ENCODE data around the gene CFAP58. TPM values are rescaled to one million over a fixed set of nuclear protein-coding genes. Genes with fewer than 3 reads are reported as not detected.

CFAP58 gene
- 0.28 TPM for polyA plus RNA-seq (ENCODE audit: insufficient read length)

GRCh38 chr10:104353325-104354048, at the start of gene CFAP58:
TSS of gene CFAP58 (plus strand) at chr10:104353833. CDS start at chr10:104353898, 65 bp downstream.
- peak; percentile 84 for DNase-seq

- DNase-seq = no peak
Observed at GRCh38 chr10:104304356-104304745, 49.3 kb upstream of the CFAP58 start.

GRCh38 chr10:104304927-104305326, 48.7 kb upstream of the CFAP58 start:
- DNase-seq = no peak

- DNase-seq = no peak
Observed at GRCh38 chr10:104306897-104307296, 46.7 kb upstream of the CFAP58 start.

GRCh38 chr10:104307576-104308438, 45.8 kb upstream of the CFAP58 start:
- DNase-seq = no peak

GRCh38 chr10:104308439-104308903, 45.2 kb upstream of the CFAP58 start:
- no peak for DNase-seq

GRCh38 chr10:104309980-104310978, 43.4 kb upstream of the CFAP58 start:
- no peak for DNase-seq

GRCh38 chr10:104311184-104311720, 42.4 kb upstream of the CFAP58 start:
- no peak for DNase-seq

GRCh38 chr10:104314591-104315485, 38.8 kb upstream of the CFAP58 start:
- DNase-seq = no peak

- no peak for DNase-seq
Observed at GRCh38 chr10:104315486-104315921, 38.1 kb upstream of the CFAP58 start.

- no peak for DNase-seq
Observed at GRCh38 chr10:104316321-104317099, 37.1 kb upstream of the CFAP58 start.

- no peak for DNase-seq
Observed at GRCh38 chr10:104317269-104317710, 36.3 kb upstream of the CFAP58 start.

- no peak for DNase-seq
Observed at GRCh38 chr10:104317726-104318299, 35.8 kb upstream of the CFAP58 start.

GRCh38 chr10:104318326-104318725, 35.3 kb upstream of the CFAP58 start:
- DNase-seq = no peak

GRCh38 chr10:104318810-104319741, 34.6 kb upstream of the CFAP58 start:
- no peak for DNase-seq

GRCh38 chr10:104321226-104321625, 32.4 kb upstream of the CFAP58 start:
- DNase-seq = no peak

- DNase-seq = no peak
Observed at GRCh38 chr10:104321725-104322415, 31.8 kb upstream of the CFAP58 start.

- no peak for DNase-seq
Observed at GRCh38 chr10:104322416-104322782, 31.2 kb upstream of the CFAP58 start.
